Measurements from ENCODE around the gene PLOD1. TPM values are rescaled to one million over a fixed set of nuclear protein-coding genes. Genes with fewer than 3 reads are reported as not detected.

Gene PLOD1
- total RNA-seq, 1 experiment from 2014 or later = 64.1 TPM

DNA sequence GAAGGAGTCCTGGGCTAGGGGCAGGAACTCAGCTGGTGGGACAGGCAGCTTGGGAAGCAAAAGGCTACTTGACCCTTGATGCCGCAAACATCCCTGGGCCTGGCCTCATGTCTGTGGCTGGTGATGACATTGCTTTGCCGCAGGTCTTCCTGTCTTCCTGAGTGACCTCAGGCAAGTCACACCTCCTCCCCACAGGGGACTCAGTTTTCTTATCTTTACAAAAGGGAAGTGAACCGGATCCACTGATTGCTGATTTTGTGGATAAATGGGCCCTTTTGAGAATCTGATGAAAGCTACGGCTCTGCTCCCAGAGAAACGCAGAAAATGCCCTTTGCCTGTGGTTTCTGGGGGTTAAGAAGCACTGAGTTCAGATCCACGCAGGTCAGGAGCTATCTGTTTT lies 20.7 kb downstream of the PLOD1 start:
- POLR2A ChIA-PET (ENCODE audit: unreplicated experiment) = no interaction called here

DNA sequence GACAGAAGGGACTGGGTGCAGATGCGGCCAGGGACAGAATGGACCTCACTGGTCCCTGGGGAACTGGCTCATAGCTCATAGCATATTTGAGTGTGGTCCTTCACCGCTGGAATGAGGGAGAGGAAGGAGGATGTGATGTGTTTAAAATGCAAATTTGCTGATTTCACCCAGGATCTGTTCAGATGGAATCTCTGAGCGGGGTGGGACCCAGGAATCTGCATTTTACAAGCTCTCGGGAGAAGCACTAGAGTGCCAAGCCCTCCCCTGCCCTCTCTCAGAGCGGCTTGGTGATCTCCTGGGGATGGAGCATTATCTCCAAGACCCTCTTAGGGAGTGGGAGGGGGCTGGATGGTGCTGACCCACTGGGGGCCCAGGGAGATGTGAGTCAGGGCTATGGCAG lies 22.9 kb downstream of the PLOD1 start:
- CTCF ChIA-PET = no interaction called here
- BruUV-seq (replicated peaks) = no TSS peak

More for the DNA sequence above, 20.7 kb downstream of the PLOD1 start:
- Histone ChIP-seq H3K79me2 (ENCODE audit: low read depth) (no peaks in the 10 kb centered on the region), H3F3A (ENCODE audit: insufficient read depth, low read depth) (no peaks in the 10 kb centered on the region), H3K4me2 (no peak overlapping the region), H3K27me3 (ENCODE audit: insufficient read depth, low read depth) (no peaks in the 10 kb centered on the region), H3K4me1 (replicated peaks; ENCODE audit: insufficient read depth) (no peaks in the 10 kb centered on the region), H3K36me3 (ENCODE audit: low read depth) (no peaks in the 10 kb centered on the region), H3K4me3 (no peak overlapping the region), H3K27ac (no peak overlapping the region), H3K9me3 (ENCODE audit: insufficient read depth, low read depth) (no peaks in the 10 kb centered on the region), H3K9me2 (ENCODE audit: insufficient read depth) (no peaks in the 10 kb centered on the region), H4K20me1 (ENCODE audit: insufficient read depth) (no peaks in the 10 kb centered on the region), H2AFZ (no peak overlapping the region)
- CTCF ChIA-PET = interaction anchor here (0.6 kb wide), 1 partner anchor 39 kb away, joined by 3 read pairs; no protein-coding TSS in a partner anchor
- no peak for DNase-seq
- TF ChIP-seq EZH2 (IDR thresholded peaks at IDR 0.05; ENCODE audit: low read depth) = no peak
- TF ChIP-seq, protein P1, sequence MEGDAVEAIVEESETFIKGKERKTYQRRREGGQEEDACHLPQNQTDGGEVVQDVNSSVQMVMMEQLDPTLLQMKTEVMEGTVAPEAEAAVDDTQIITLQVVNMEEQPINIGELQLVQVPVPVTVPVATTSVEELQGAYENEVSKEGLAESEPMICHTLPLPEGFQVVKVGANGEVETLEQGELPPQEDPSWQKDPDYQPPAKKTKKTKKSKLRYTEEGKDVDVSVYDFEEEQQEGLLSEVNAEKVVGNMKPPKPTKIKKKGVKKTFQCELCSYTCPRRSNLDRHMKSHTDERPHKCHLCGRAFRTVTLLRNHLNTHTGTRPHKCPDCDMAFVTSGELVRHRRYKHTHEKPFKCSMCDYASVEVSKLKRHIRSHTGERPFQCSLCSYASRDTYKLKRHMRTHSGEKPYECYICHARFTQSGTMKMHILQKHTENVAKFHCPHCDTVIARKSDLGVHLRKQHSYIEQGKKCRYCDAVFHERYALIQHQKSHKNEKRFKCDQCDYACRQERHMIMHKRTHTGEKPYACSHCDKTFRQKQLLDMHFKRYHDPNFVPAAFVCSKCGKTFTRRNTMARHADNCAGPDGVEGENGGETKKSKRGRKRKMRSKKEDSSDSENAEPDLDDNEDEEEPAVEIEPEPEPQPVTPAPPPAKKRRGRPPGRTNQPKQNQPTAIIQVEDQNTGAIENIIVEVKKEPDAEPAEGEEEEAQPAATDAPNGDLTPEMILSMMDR (conservative IDR thresholded peaks at IDR 0.05) = no peak
- no TSS peak for BruUV-seq (replicated peaks)
- intact Hi-C loops (cut with micrococcal nuclease; ENCODE audit: unreplicated experiment) = no loop called here

DNA sequence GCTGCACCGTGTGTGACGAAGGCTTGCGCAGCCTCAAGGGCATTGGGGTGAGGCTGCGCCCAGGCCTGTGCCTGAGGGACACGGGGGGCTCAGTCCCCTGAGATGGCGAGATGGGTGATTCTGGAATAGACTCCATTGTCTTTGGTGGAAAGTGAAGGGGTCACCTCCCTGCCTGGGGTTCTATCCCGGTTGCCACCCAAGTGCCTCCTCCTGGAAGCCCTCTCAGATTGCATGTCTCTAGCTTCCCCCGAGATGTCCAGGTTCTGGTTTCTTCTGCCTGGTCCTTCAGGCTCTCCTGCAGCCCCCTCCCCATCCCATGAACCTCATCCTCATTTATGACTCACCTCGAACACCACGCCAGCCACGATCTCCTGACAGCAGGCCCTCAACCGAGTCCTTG lies 23.4 kb downstream of the PLOD1 start:
- intact Hi-C loops (cut with micrococcal nuclease; ENCODE audit: unreplicated experiment) = no loop called here
- no peak overlapping the region for H2AFZ ChIP-seq
- H3K79me2 ChIP-seq (ENCODE audit: low read depth) = no peaks in the 10 kb centered on the region
- H3K36me3 ChIP-seq (ENCODE audit: low read depth) = no peaks in the 10 kb centered on the region
- H3K4me2 ChIP-seq = no peak overlapping the region
- H4K20me1 ChIP-seq (ENCODE audit: insufficient read depth) = no peaks in the 10 kb centered on the region
- BruUV-seq (replicated peaks) = no TSS peak
- no peak overlapping the region for H3K4me3 ChIP-seq
- H3F3A ChIP-seq (ENCODE audit: insufficient read depth, low read depth) = no peaks in the 10 kb centered on the region
- H3K9me3 ChIP-seq (ENCODE audit: insufficient read depth, low read depth) = no peaks in the 10 kb centered on the region
- no peaks in the 10 kb centered on the region for H3K27me3 ChIP-seq (ENCODE audit: insufficient read depth, low read depth)
- H3K27ac ChIP-seq = no peak overlapping the region
- ChIA-PET POLR2A (ENCODE audit: unreplicated experiment) (no interaction called here), CTCF (no interaction called here)
- no peak for DNase-seq
- TF ChIP-seq, protein P1 (conservative IDR thresholded peaks at IDR 0.05) = no peak
- TF ChIP-seq EZH2 (IDR thresholded peaks at IDR 0.05; ENCODE audit: low read depth) = no peak
- no peaks in the 10 kb centered on the region for H3K9me2 ChIP-seq (ENCODE audit: insufficient read depth)
- H3K4me1 ChIP-seq (replicated peaks; ENCODE audit: insufficient read depth) = no peaks in the 10 kb centered on the region

More for the DNA sequence above, 22.9 kb downstream of the PLOD1 start:
- Histone ChIP-seq H3F3A (ENCODE audit: insufficient read depth, low read depth) (no peaks in the 10 kb centered on the region), H3K4me3 (no peak overlapping the region), H3K36me3 (ENCODE audit: low read depth) (no peaks in the 10 kb centered on the region), H3K9me2 (ENCODE audit: insufficient read depth) (no peaks in the 10 kb centered on the region), H3K4me1 (replicated peaks; ENCODE audit: insufficient read depth) (no peaks in the 10 kb centered on the region), H2AFZ (no peak overlapping the region), H3K9me3 (ENCODE audit: insufficient read depth, low read depth) (no peaks in the 10 kb centered on the region), H3K4me2 (no peak overlapping the region), H4K20me1 (ENCODE audit: insufficient read depth) (no peaks in the 10 kb centered on the region), H3K79me2 (ENCODE audit: low read depth) (no peaks in the 10 kb centered on the region), H3K27me3 (ENCODE audit: insufficient read depth, low read depth) (no peaks in the 10 kb centered on the region), H3K27ac (no peak overlapping the region)
- no peak for DNase-seq
- POLR2A ChIA-PET (ENCODE audit: unreplicated experiment) = no interaction called here
- intact Hi-C loops (cut with micrococcal nuclease; ENCODE audit: unreplicated experiment) = no loop called here
- no peak for TF ChIP-seq EZH2 (IDR thresholded peaks at IDR 0.05; ENCODE audit: low read depth)
- TF ChIP-seq, protein P1 (conservative IDR thresholded peaks at IDR 0.05) = no peak
